Mucosa of stomach (tissue), 1 donor: ENCODE measurements around the gene PRKAR2A.

Source experiments
- H3K27me3 ChIP-seq: one replicate; pipeline ENCODE4 v1.7.0; 2013; ENCODE audit warnings: mild to moderate bottlenecking, low read length; ENCODE audit not compliant: control insufficient read depth, insufficient read depth
- H3K36me3 ChIP-seq: one replicate; pipeline ENCODE4 v1.7.0; 2013; ENCODE audit warnings: low read length; ENCODE audit not compliant: control insufficient read depth, insufficient read depth
- H3K4me1 ChIP-seq: one replicate; pipeline ENCODE4 v1.7.0; 2013; ENCODE audit warnings: mild to moderate bottlenecking, low read length; ENCODE audit not compliant: control insufficient read depth, insufficient read depth
- H3K4me3 ChIP-seq: one replicate; pipeline ENCODE4 v1.7.0; 2013; ENCODE audit warnings: low read length
- H3K9ac ChIP-seq: one replicate; pipeline ENCODE4 v1.7.0; 2013; ENCODE audit warnings: mild to moderate bottlenecking, low read length, moderate library complexity
- H3K9me3 ChIP-seq: one replicate; pipeline ENCODE4 v1.7.0; 2013; ENCODE audit warnings: mild to moderate bottlenecking, low read length, moderate library complexity; ENCODE audit not compliant: control insufficient read depth
- donor health status: Pancreatic carcinoma.

Gene PRKAR2A

DNA sequence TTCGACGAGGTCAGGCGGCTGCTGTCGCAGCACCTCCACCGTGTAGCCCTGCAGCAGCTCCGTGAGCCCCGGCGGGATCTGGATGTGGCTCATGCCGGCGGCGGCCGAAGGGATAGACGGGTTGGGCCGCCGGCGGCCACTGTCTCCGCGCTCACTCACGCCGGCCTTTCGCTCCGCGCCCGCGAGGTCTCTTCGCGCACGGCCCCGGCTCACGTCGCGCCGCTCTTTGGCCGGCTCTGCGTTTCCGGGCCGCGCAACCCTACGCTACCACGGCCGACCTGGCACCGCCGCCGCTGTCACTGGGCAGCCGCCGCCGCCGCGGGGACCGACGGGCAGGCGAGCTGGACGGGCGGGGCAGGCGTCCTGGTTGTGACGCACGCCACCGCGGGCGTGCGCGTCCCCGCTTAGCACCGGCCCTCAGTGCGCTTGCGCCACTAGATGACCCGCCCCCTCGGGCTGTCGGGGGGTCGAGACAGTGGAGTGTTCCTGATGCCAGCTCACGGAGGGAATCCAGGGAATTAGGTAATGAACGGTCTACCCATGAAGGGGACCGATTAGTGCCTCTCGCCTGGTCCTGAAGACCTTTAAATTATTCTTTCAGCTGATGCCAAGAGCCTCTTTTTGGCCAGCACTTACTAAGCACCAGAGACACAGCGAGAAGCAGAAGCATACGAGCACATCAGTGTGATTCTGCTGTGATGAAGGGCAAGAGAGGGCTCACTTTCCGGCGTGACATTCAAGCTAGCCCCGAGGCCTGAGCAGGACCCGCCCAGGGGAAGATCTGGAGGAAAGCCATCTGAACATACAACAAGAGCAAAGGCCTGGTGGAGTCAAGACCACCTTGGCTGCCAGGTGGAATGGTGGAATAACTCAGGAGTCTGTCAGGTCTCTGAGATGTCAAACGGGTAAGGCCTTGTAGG, at the start of gene PRKAR2A:
TSS of gene PRKAR2A (minus strand) at position 371 of the 920 bp plus-strand sequence. CDS start at position 93, 278 bp downstream.
- peak within 1 kb of the TSS; percentile 81 for H3K9ac ChIP-seq
- H3K9me3 ChIP-seq: no peaks in the 10 kb centered on the region
- H3K4me1 ChIP-seq: peaks cover 24% of the 10 kb centered on the region
- H3K27me3 ChIP-seq: no peaks in the 10 kb centered on the region
- no peaks in the 10 kb centered on the region for H3K36me3 ChIP-seq
- peak within 1 kb of the TSS; percentile 80 for H3K4me3 ChIP-seq

DNA sequence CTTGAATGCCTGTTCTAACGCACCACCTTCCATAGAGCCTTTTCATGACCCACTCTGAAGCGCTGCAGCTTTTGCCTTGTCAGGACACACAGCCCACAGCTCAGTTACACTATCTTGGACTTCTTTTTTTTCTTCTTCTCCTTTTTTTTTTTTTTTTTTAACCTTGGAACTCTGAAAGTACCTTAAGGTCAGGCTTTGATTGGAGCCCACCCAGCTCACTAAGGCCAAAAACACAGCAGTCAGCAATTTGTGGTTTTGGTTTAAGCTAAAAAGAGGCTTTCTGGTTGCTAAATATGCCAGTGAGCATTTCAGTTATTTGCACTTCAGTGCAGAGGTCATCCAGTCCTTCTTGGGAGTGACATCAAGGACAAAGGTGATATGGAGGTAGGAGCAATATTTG, 49.3 kb upstream of the PRKAR2A start:
- no peak overlapping the region for H3K9ac ChIP-seq
- no peaks in the 10 kb centered on the region for H3K27me3 ChIP-seq
- H3K4me3 ChIP-seq: no peak overlapping the region
- H3K4me1 ChIP-seq: peaks cover 13% of the 10 kb centered on the region
- no peaks in the 10 kb centered on the region for H3K36me3 ChIP-seq
- H3K9me3 ChIP-seq: no peaks in the 10 kb centered on the region

DNA sequence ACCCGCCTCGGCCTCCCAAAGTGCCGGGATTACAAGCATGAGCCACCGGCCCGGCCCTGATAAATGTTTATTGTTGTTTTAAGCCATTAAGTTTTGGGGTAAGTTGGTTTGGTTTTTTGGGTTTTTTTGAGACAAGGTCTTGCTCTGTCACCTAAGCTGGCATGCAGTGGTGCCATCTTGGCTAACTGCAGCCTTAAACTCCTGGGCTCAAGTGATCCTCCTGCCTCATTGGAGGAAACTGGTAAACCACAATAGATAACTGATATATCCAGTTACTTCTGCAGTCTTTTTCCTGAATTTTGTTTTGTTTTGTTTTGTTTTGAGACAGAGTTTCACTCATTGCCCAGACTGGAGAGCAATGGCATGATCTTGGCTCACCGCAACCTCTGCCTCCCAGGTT, 46.8 kb upstream of the PRKAR2A start:
- Histone ChIP-seq H3K36me3 (no peaks in the 10 kb centered on the region), H3K4me1 (peaks cover 13% of the 10 kb centered on the region), H3K27me3 (no peaks in the 10 kb centered on the region), H3K9me3 (no peaks in the 10 kb centered on the region), H3K4me3 (no peak overlapping the region), H3K9ac (no peak overlapping the region)

GRCh38 chr3:48891606-48892005, 43.9 kb upstream of the PRKAR2A start:
- H3K36me3 ChIP-seq: no peaks in the 10 kb centered on the region
- H3K9me3 ChIP-seq: no peaks in the 10 kb centered on the region
- no peaks in the 10 kb centered on the region for H3K27me3 ChIP-seq
- H3K4me3 ChIP-seq: no peak overlapping the region
- H3K9ac ChIP-seq: no peak overlapping the region
- H3K4me1 ChIP-seq: no peaks in the 10 kb centered on the region

- H3K9me3 ChIP-seq: no peaks in the 10 kb centered on the region
- no peaks in the 10 kb centered on the region for H3K36me3 ChIP-seq
- no peak overlapping the region for H3K4me3 ChIP-seq
- no peaks in the 10 kb centered on the region for H3K4me1 ChIP-seq
- H3K9ac ChIP-seq: no peak overlapping the region
- no peaks in the 10 kb centered on the region for H3K27me3 ChIP-seq
Observed at GRCh38 chr3:48885753-48886152, 38.1 kb upstream of the PRKAR2A start.

- no peaks in the 10 kb centered on the region for H3K27me3 ChIP-seq
- no peaks in the 10 kb centered on the region for H3K9me3 ChIP-seq
- H3K4me1 ChIP-seq: no peaks in the 10 kb centered on the region
- no peaks in the 10 kb centered on the region for H3K36me3 ChIP-seq
- no peak overlapping the region for H3K4me3 ChIP-seq
- H3K9ac ChIP-seq: no peak overlapping the region
Observed at GRCh38 chr3:48881652-48882114, 34.0 kb upstream of the PRKAR2A start.

GRCh38 chr3:48881006-48881405, 33.3 kb upstream of the PRKAR2A start:
- no peaks in the 10 kb centered on the region for H3K9me3 ChIP-seq
- H3K9ac ChIP-seq: no peak overlapping the region
- H3K4me3 ChIP-seq: no peak overlapping the region
- no peaks in the 10 kb centered on the region for H3K4me1 ChIP-seq
- no peaks in the 10 kb centered on the region for H3K36me3 ChIP-seq
- H3K27me3 ChIP-seq: no peaks in the 10 kb centered on the region

GRCh38 chr3:48879994-48880377, 32.3 kb upstream of the PRKAR2A start:
- Histone ChIP-seq H3K27me3 (no peaks in the 10 kb centered on the region), H3K9me3 (no peaks in the 10 kb centered on the region), H3K9ac (no peak overlapping the region), H3K4me1 (no peaks in the 10 kb centered on the region), H3K4me3 (no peak overlapping the region), H3K36me3 (no peaks in the 10 kb centered on the region)

GRCh38 chr3:48879307-48879993, 31.8 kb upstream of the PRKAR2A start:
- H3K27me3 ChIP-seq: no peaks in the 10 kb centered on the region

GRCh38 chr3:48877671-48878070, 30.0 kb upstream of the PRKAR2A start:
- no peaks in the 10 kb centered on the region for H3K9me3 ChIP-seq
- H3K4me1 ChIP-seq: no peaks in the 10 kb centered on the region
- no peaks in the 10 kb centered on the region for H3K27me3 ChIP-seq
- no peak overlapping the region for H3K9ac ChIP-seq
- no peak overlapping the region for H3K4me3 ChIP-seq
- H3K36me3 ChIP-seq: no peaks in the 10 kb centered on the region

More at GRCh38 chr3:48879307-48879993, 31.8 kb upstream of the PRKAR2A start:
- no peak overlapping the region for H3K9ac ChIP-seq
- H3K9me3 ChIP-seq: no peaks in the 10 kb centered on the region
- no peaks in the 10 kb centered on the region for H3K4me1 ChIP-seq
- no peaks in the 10 kb centered on the region for H3K36me3 ChIP-seq
- no peak overlapping the region for H3K4me3 ChIP-seq

DNA sequence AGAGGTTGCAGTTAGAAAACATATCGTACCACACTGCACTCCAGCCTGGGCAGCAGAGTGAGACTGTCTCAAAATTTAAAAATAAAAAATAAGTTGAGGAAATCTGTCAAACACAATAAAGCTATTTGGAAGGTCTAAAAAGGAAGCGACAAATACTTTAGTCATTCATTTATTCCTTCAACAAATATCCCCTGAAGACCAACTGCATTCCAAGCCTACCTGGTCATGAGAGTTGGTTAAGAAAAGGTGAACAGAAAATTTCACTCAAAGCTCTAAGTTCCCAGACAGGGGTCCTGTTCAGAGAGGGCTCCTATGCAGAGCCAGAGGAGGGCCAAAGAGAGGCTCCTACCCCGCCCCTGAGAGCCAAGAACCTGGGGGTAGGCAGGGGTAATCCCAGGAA, 15.4 kb upstream of the PRKAR2A start:
- H3K27me3 ChIP-seq: no peaks in the 10 kb centered on the region
- H3K36me3 ChIP-seq: no peaks in the 10 kb centered on the region
- no peak overlapping the region for H3K4me3 ChIP-seq
- no peak overlapping the region for H3K9ac ChIP-seq
- H3K4me1 ChIP-seq: no peaks in the 10 kb centered on the region
- no peaks in the 10 kb centered on the region for H3K9me3 ChIP-seq

DNA sequence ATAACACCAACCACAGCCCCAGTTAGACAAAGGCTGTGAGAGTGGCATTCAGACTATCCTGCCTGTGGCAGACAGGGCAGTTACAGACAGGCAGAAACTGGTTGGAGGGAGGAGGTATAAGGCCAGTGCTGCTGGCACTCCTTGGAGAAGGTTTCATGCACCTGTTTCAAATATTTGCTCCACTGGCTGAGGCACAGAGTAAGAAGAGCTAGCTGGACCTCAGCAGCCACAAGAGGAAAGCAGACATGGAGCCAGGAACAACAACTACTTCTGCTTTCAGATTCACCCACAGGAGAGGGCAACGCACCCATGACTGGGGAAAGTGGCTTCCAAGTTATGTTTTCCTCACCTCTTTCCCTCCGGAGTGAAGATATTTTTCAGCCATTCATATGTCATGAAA, 11.5 kb upstream of the PRKAR2A start:
- Histone ChIP-seq H3K9me3 (no peaks in the 10 kb centered on the region), H3K36me3 (no peaks in the 10 kb centered on the region), H3K4me3 (no peak overlapping the region), H3K27me3 (no peaks in the 10 kb centered on the region), H3K4me1 (no peaks in the 10 kb centered on the region), H3K9ac (no peak overlapping the region)
